ENCODE data around the gene CUX1.

The CUX1 gene

DNA sequence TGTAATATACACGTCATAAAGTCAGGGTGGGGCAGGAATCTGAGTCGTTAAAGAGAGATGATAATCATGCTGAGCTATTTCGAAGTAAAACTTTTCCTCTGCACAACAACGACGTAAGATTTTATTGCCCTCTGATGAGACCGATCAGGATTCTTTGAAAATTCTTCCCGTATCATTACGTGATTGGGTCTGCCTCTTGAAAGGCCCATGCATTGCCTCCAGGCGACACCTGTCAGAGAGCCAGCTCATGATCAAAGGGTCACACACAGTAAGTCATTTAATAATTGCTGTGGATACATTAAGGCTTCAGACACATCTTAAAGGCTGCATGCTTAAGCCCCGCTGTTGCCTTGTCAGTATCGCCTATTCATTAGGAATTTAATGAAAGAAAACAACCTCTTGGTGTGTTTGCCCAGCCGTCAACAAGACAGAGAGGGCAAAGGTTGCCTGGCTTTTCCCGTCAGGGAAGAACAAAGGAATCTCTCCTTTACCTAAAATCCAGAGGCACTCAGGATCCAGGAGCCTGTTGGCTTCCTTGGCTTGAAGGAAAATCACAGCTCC is 280.3 kb downstream of the CUX1 start:
- DNase-seq (ENCODE audit: low read depth in 2 of 2), result no peak

DNA sequence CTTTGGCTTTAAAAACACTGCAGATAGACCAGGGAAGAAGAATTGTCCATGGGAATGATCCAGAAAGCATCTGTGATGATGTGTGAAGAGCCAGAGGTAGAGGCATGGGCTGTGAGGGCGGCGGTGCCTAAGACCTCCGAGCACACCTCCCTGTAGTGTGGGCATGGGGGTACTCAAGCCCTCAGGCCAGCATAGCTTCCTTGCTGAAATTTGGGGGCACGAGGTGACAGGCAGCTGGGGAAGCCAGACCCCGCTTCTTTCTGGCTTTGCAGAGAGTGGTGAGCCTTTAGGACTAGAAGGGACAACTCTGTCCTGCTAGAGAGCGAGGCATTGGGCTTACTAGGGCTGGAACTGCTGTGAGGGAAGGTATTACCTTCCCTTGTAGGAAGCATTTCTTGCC is 281.6 kb downstream of the CUX1 start:
- DNase-seq (ENCODE audit: low read depth in 2 of 2), result no peak

DNA sequence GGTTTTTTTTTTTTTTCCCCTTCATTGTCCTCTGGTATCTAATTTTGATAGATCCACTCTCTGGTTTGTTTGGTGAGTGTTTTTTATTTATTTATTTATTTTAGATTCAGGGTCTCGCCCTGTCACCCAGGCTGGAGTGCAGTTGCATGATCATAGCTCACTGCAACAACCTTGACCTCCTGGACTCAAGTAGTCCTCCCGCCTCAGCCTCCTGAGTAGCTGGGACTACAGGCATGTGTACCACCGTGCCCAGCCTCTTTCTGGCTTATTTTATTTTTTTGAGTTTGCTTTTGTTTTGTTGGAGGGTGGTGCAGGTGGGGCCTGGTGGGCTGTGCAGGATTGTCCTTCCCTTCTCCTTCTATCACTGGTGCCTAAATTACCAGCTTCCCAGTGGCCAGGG is 282.0 kb downstream of the CUX1 start:
- no peak for DNase-seq (ENCODE audit: low read depth in 2 of 2)

DNA sequence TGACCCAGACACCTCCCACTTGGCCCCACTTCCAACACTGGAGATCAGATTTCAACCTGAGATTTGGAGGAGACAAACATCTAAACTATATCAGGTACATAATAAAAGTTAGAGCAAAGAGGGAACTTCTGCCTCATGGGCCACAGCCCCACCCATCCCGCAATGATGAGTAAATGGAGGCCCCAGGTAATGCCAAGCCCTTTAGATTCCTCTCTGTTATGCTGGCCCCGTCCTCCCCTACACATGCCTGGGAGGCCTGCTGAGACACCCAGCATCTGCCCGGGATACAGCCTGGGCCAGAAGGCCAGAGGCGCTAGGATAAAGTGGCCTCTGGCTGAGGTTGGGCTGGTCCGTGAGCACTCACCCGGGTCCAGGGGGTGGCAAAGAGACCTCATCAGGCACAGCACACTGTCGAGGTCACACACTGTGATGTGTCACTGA is 283.7 kb downstream of the CUX1 start:
- DNase-seq (ENCODE audit: low read depth in 2 of 2), result no peak

DNA sequence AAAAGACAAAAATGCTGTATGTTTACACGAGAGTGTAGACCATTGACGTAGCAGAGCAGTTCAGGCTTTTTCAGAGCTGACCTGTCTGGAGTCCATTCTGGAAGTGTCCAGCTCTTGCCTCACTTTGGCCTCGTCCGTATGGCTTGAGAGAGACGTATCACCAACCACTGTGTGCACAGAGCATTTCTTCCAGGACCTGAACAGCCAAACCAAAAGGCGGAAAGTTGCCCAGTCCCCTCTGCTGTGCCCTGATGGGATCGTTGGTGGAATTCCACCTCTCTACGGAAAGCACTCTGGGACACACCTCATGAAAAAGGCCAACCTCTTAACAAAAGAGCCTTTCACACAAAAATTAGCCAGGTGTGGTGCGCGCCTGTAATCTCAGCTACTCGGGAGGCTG is 284.5 kb downstream of the CUX1 start:
- DNase-seq (ENCODE audit: low read depth in 2 of 2), result no peak

DNA sequence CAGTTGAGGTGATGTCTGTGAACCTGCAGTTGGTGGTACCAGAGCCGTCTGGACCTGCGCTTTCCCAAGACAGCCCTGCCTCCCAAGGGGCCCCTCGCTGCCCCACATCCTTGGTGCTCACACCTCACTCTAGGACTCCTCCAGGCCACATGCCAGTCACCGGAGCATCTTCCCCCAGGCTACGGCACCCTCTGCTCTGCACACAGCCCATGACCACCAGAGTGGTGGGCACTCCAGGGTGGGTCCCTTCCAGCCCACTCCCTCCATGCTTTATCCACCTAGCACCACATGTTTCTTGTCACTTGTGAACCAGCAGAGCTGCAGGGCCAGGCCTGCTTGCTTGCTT is 285.6 kb downstream of the CUX1 start:
- DNase-seq (ENCODE audit: low read depth in 2 of 2), result no peak

DNA sequence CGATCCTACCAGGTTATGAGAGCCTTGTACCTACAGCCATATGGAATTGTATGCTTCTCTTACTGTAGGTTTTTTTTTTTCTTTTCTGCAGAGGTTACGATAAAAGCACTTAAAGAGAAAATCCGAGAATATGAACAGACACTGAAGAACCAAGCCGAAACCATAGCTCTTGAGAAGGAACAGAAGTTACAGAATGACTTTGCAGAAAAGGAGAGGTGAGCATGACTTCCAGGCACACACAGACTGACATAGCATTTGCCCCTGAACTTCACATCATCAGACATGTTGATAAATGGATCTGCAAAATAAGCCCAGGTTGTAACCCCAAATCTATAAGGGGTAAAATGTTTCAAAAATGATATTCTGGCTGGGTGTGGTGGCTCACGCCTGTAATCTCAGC is 286.8 kb downstream of the CUX1 start:
- no peak for DNase-seq (ENCODE audit: low read depth in 2 of 2)

DNA sequence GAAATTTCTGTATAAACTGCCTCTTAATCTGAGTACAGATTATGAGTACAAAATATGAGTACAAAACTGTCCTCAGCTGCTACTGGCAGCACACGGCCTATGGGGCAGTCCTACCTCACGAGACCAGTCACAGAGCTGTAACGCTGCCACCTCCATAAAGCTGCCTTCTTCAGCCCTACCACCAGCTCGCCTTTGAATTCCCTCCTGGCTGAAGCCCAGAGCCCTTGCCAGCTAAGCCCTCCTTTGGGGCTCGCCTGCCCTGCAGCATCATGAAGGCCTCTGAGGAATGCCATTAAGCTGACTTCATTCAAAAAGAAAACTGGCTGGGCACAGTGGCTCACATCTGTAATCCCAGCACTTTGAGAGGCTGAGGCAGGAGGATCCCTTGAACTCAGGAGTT is 289.2 kb downstream of the CUX1 start:
- DNase-seq (ENCODE audit: low read depth in 2 of 2), result no peak

DNA sequence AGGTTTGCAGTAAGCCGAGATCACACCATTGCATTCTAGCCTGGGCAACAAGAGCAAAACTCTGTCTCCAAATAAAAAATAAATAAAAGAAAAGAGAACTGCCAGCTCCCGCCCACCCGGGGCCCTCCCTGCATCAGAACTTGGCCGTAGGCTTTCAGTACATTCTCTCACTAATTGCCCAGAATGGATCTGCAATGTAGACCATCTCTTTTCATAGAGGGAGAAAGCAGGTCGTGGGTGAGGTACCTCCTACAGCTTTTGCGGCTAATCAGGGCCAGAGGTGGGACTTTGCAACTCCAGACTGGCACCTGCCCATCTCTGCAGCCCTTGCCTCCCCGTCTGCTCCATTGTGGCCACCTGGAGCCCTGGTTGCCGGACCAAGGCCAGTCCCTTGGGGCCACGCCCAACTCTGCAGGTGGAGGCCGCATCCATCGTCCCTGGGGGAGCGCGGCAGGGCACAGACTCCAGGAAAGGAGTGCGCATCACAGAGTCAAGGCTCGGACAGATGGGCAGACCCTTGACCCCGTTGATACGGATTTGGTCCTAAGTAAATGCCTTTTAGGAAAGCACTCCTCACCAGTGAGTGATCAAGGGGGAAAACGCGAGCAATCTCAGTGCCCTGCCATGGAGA is 290.2 kb downstream of the CUX1 start:
- no peak for DNase-seq (ENCODE audit: low read depth in 2 of 2)

DNA sequence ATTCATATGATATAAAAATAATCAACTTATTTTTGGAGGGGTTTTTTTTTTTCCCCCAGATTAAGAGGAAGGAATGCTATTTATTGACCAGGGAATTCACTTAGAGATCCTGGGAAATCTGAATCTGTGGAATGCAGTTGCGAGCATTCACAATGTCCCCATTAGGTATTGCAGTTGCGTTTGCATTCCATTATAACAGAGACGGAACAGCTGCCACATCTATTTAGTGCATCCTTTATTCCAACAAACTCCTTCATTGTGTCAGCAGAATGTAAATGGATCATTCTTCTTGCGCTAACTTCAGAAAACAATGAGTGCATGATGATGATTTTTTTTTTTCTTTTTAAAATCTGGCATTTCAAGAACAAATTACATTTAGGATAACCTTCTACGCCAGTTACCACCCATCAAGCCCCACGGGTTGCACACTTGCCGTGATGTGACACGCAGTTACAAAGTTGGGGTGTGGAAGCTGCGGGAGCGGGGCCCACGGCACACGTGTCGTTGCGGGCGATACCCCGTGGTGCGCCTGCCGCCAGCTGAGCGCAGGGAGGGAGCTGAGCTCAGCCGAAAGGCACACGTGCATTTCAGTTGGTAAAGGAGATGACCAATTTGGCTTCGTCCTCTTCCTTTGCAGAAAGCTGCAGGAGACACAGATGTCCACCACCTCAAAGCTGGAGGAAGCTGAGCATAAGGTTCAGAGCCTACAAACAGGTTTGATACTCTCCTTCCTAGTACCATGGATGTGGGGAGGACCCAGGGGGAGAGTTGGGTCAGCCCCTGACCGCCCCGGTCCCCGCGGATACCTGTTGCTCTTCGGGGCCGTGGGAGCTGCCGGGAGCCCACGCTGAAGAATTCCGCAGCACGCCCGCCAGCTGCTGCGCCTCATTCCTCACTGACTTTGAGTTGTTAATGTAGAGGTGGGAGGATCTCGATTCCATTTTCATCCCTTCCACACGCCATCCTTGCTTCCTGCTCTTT is 293.9 kb downstream of the CUX1 start:
- no peak for DNase-seq (ENCODE audit: low read depth in 2 of 2)

DNA sequence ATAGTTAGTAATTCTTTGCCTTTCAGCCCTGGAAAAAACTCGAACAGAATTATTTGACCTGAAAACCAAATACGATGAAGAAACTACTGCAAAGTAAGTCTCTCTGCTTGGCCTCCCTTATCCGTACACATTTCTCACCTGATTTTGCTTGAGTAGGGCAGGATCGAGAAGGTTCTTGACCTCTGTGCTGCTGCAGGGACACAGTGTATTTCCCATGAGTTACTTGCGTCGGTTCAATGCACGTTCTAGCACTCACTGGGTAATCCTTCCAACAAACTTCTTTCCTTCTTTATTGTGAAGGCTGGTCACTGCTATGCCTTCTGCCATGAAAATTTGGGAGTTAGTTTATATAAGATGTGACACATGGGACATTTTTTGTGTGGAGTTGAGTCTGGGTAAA is 297.8 kb downstream of the CUX1 start:
- no peak for DNase-seq (ENCODE audit: low read depth in 2 of 2)

DNA sequence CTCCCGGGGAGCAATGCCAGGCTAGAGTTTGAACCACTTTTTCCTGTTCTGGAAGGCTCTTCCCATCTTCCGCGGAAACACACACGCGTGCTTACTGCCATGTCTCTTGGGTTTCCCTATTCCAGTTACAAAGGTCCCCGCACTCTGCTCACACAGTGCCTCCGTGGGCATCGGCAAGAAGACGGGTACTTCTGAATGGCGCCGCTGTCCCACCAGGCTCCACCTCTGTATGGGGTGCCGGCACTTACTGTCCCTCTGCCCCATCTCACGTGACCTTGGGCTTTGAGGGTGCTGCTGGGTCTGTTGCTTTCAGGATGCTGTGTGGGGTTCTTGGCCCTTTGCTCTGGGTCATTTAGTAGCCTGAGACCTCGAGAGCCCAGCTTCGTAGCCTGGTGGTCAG is 298.5 kb downstream of the CUX1 start:
- DNase-seq (ENCODE audit: low read depth in 2 of 2), result no peak

DNA sequence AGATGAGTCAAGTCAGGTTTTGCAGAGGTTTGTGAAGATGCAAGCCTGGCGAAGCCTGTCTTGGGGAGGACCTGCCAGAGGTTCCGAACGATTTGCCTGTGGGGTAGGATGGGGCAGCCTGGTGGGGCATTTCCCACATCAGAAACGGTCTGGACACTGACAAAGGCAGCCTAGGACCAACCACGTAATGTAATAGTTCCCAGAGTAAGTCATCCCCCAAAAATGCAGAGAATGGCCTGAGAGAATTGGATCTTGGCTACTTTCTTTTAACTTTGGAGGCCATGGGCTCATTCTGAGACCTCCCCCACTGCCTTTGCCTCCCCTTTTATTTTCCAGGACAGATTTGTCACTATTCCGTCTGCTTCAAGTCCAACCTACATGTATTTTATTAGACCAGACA is 300.3 kb downstream of the CUX1 start:
- no peak for DNase-seq (ENCODE audit: low read depth in 2 of 2)

DNA sequence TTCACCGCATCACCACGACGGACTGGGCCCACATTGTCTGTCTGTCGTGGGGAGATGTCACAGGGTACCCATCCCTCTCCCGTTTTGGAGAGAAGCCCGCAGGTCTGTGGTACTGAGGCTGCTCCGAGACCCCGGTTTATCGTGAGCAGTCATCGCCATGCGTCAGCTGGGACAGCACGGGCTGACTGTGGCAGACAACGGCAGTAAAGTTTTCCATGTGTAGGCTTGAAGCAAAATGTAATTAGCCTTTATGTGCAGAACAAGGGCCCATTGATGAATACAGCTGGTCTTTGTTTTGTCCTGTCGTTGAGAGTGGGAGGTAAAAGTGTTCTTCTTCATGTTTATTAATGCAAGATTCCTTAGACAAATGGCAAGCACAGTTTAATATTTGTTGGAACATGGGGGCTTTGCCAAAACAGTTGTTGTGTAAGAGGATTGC is 301.8 kb downstream of the CUX1 start:
- no peak for DNase-seq (ENCODE audit: low read depth in 2 of 2)

DNA sequence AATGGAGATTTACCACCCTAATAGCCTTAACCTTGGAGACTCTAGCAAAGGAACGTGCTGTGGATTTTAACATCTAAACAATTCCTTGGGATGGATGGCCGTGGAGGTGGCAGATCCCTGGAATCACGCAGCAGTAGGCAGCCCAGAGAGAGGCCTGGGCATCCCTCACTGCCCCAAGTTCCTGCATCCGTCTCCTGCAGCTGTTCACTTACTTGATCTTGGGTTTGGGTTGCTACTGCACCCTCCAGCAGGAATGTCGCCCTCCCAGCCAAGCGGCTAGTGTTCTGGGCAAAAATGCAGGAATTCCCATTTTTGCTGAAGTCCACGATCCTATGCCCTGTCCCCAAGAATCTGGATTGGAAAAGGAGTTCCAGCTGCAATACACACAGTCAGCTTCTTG is 302.5 kb downstream of the CUX1 start:
- DNase-seq (ENCODE audit: low read depth in 2 of 2), result no peak

DNA sequence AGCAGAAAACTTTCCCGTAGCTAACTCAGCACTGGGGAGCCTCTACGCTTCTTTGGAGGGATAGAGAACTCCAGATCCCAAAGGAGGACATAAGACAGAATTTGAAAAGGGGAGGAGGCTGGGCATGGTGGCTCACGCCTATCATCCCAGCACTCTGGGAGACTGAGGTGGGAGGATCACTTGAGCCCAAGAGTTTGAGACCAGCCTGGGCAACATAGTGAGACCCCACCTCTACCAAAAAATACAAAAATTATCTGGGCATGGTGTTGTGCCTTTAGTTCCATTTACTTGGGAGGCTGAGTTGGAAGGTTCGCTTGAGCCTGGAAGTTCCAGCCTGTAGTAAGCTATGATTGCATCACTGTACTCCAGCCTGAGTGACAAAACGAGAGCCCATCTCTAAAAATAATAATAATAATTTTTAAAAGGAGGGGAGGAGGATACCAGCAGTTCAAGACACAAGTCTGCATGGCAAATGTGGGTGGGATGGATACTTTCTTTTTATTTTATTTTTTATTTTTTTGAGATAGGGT is 303.3 kb downstream of the CUX1 start:
- DNase-seq (ENCODE audit: low read depth in 2 of 2), result no peak

DNA sequence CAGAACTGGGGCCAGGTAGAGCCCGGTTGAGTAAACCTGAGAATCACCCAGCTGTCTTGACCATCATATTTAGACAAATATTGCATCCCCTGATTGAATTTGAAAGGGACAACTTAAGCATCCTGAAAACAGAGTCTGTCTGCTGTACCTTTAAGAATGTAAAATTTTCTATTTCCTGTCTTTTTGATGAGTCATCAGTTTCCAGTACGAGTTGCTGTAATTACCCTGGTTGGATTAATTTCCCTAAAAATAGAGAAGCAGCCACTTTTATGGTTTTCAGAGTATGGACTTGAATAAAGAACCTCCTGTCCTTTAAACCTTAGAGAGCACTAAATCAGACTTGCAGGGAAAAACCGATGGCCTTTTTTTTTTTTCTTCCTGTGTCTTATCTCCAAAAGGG is 304.6 kb downstream of the CUX1 start:
- no peak for DNase-seq (ENCODE audit: low read depth in 2 of 2)

DNA sequence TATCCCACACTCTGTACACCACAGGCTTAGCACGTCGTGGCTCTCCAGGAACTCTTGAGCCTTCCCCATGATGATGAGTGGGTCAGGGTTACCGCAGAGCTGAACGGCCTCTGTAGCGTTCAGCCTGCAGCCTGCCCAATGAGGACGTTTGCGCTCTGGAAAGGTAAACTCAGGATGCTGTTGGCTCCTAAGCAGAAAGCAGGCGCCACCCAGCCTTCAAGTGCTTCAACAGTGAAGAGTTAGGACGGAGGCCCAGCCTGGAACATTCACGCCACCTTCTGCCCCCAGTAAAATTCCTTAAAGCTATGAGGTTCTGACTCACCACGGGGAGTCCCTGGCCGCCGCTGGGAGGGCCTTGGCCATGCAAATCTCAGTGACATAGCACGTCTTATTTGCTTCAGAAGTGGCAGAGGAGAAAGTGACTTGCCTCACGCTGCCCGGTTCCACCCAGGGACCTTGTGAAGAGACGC is 307.7 kb downstream of the CUX1 start:
- DNase-seq (ENCODE audit: low read depth in 2 of 2), result no peak

DNA sequence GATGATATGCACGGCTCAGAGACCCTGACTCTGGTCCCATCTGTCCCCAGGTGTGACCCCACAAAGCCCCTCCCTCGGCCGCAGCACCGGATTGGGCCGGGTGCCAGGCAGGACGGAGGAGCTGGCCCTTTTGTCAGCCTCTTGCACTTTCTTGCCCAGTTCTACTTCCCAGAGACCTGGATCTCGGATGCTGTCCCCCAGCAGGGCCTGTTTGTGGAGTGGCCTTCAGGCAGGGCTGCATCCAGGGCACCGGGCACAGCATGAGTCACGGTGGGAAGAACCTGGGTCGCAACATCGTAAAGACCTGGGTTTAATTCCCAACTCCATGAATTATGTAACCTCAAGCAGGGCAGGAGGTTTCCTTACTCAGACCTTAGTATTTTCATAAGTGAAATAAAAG is 310.9 kb downstream of the CUX1 start:
- no peak for DNase-seq (ENCODE audit: low read depth in 2 of 2)

DNA sequence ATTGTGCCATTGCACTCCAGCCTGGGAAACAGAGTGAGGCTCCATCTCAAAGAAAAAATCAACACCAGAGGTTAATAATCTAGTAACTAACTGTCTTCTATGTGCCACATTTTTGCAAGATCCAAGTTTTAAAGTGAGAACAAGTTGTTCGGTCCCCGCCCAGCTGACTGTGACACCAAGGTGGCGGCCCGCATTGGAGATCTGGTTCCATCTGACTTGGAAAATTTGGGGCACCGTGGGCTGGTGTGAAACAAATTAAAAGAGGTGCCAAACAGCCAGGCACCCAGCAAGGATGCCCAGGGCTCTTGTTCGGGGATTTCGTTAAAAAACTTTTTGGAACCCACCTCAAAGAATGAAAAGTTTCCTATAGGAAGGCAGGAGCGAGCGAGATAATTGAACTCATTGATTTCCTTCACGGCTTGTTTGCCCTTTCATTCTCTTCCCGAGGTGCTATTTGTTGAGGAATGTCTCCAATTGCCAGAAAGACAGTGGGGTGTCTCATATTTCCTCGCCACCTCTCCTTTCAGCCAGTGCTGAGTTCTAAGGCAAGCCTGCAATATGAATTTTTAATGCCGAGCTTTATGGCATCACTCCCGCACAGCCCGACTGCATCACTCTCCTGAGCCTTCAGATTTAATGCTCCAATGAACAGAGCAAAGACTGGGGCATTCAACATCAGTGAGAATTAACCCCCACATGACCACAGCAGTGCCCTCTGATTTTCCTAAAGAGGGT is 312.4 kb downstream of the CUX1 start:
- DNase-seq (ENCODE audit: low read depth in 2 of 2), result no peak

DNA sequence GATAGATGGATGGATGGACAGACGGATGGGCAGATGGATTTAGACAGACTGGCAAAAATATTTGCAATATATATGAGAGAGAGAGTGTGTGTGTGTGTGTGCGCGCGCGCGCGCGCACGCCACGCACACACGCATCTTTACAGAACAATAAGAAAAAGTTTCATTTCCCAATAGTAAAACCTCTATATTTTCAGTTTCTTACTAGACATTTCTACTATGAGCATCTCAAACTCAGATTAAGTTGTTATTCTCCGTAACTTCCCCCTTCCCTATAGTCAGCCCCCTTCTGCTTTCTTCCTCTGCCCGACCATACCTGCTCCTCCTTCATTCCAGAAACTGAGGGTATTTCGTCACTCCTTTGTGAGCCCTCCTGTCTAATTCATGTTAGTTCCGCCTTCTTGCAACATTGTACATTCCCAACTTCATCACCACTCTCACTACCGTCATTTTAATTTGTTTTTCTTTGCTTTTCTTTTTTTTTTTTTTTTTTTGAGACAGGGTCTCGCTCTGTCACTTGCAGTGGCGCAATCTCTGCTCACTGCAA is 314.9 kb downstream of the CUX1 start:
- DNase-seq (ENCODE audit: low read depth in 2 of 2), result no peak

DNA sequence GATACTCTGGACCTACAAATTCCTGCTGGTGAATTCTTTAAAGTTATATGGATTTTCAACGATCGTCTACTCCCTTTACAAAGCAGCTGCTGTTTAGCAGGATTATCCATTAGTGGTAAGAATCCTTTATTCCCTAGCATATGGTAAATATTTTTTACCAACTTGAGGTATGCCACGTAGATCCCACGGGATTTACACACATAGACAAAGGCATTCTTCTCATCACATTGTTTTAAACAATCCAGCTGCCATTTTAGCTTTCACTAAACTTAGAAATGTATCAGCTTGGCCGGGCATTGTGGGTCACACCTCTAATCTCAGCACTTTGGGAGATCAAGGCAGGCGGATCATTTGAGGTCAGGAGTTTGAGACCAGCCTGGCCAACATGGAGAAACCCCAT is 321.2 kb downstream of the CUX1 start:
- DNase-seq (ENCODE audit: low read depth in 2 of 2), result no peak

Measured in stimulated activated CD4-positive, alpha-beta T cell treated with anti-CD3 and anti-CD28 coated beads, Interleukin-1b, Interleukin-23, amount 100 ng/mL, for 1 hour (primary cell).